Endothelial cell of umbilical vein (primary cell): ENCODE data around the gene HNRNPLL. TPM values are rescaled to one million over a fixed set of nuclear protein-coding genes. Genes with fewer than 3 reads are reported as not detected.

ENCODE experiments used
- BruUV-seq: library from RNA; stranded (reverse); fragments of 400-500 nt; replicated peaks from 2 replicates; lab custom pipeline; 2021; lab: Mats Ljungman, UMichigan
- CTCF ChIA-PET: fragments of 300-600, 350-600 bp; sonication (Branson Sonifier 250); formaldehyde crosslinking; loops from one replicate; lab custom pipeline; 2021; ENCODE audit warnings: antibody characterized with exemption, inconsistent platforms; lab: Charles Lee
- POLR2A ChIA-PET: fragments of 300-600, 350-600 bp; sonication (Branson Sonifier 250); formaldehyde crosslinking; loops from one replicate; lab custom pipeline; 2021; ENCODE audit warnings: antibody characterized with exemption, inconsistent platforms; lab: Charles Lee
- DNase-seq: peaks from one replicate; pipeline ENCODE4 v3.0.0-alpha.2; 2011; ENCODE audit warnings: low read depth, low spot score
- FAIRE-seq: peaks from 2 replicates; lab custom pipeline; 2011; peaks lifted over from hg19 to GRCh38; lab: Jason Lieb, UNC
- H2AFZ ChIP-seq: 2 replicates; pipeline ENCODE4 v1.6.0; 2012; ENCODE audit warnings: low read depth, low read length, control low read depth, inconsistent platforms
- H3K27ac ChIP-seq: 2 replicates; pipeline ENCODE4 v1.5.1; 2011; ENCODE audit warnings: low read depth, mild to moderate bottlenecking, control low read depth, low read length, moderate library complexity; ENCODE audit not compliant: insufficient read depth
- H3K27me3 ChIP-seq, 2 experiments: 2 replicates each; pipeline versions ENCODE4 v1.6.0 to v1.6.1; 2011; ENCODE audit warnings: low read length in 2 of 2, mixed read lengths in 1 of 2; ENCODE audit not compliant: control insufficient read depth in 2 of 2, insufficient read depth in 2 of 2
- H3K36me3 ChIP-seq, 2 experiments: 2 replicates in 1 of 2; 3 replicates in 1 of 2; pipeline ENCODE4 v1.5.1; 2011; ENCODE audit warnings: low read length in 2 of 2, mild to moderate bottlenecking in 1 of 2, moderate library complexity in 1 of 2; ENCODE audit not compliant: control insufficient read depth in 2 of 2, insufficient read depth in 2 of 2; ENCODE audit errors: extremely low read depth in 1 of 2
- H3K4me1 ChIP-seq: 3 replicates; pipeline ENCODE4 v1.5.1; 2011; ENCODE audit warnings: mild to moderate bottlenecking, low read length; ENCODE audit not compliant: control insufficient read depth, insufficient read depth; ENCODE audit errors: extremely low read depth
- H3K4me2 ChIP-seq: 2 replicates; pipeline ENCODE4 v1.6.1; 2011; ENCODE audit warnings: low read length, control low read depth, mixed read lengths; ENCODE audit not compliant: insufficient read depth
- H3K4me3 ChIP-seq, 3 experiments: fragments of 200-600 bp in 1 of 3; sonication (generic), shearing (Covaris generic) in 1 of 3; replicated peaks in 1 of 3; 2 replicates each; pipeline ENCODE4 v1.5.1; 2011 to 2016; ENCODE audit warnings: control low read depth in 3 of 3, low read length in 3 of 3, mild to moderate bottlenecking in 2 of 3, inconsistent platforms in 1 of 3, low read depth in 1 of 3, moderate library complexity in 1 of 3; ENCODE audit not compliant: insufficient read depth in 1 of 3
- H3K79me2 ChIP-seq: 2 replicates; pipeline ENCODE4 v1.6.0; 2012; ENCODE audit warnings: low read length, inconsistent platforms; ENCODE audit not compliant: control insufficient read depth, insufficient read depth
- H3K9ac ChIP-seq: replicated peaks from 2 replicates; pipeline ENCODE3; 2011; ENCODE audit warnings: low read length, control low read depth; ENCODE audit not compliant: insufficient read depth; ENCODE audit errors: extremely low read depth
- H3K9me1 ChIP-seq: replicated peaks from 3 replicates; pipeline ENCODE4 v1.6.0; 2011; ENCODE audit warnings: mild to moderate bottlenecking, low read length; ENCODE audit not compliant: control insufficient read depth, insufficient read depth; ENCODE audit errors: extremely low read depth
- H3K9me3 ChIP-seq: replicated peaks from 2 replicates; pipeline ENCODE4 v1.5.1; 2012; ENCODE audit warnings: low read length, inconsistent platforms; ENCODE audit not compliant: control insufficient read depth, insufficient read depth
- H4K20me1 ChIP-seq: replicated peaks from 2 replicates; pipeline ENCODE3; 2011; ENCODE audit warnings: mild to moderate bottlenecking, low read length; ENCODE audit not compliant: control insufficient read depth, insufficient read depth; ENCODE audit errors: extremely low read depth
- CTCF ChIP-seq, 2 donors: IDR thresholded peaks; 1 replicate in 1 of 2; 2 replicates in 1 of 2; pipeline ENCODE4 v1.5.1; 2011; ENCODE audit warnings: low read length in 2 of 2, mild to moderate bottlenecking in 2 of 2, moderate library complexity in 2 of 2, control low read depth in 1 of 2, inconsistent platforms in 1 of 2, low read depth in 1 of 2; ENCODE audit not compliant: insufficient read depth in 1 of 2; ENCODE audit errors: extremely low read depth in 1 of 2
- EZH2 ChIP-seq: IDR thresholded peaks from 2 replicates; pipeline ENCODE4 v1.6.1; 2012; ENCODE audit warnings: borderline replicate concordance, low read depth, mild to moderate bottlenecking, moderate library complexity, low read length, inconsistent platforms; ENCODE audit not compliant: severe bottlenecking
- FOS ChIP-seq: IDR thresholded peaks from 2 replicates; pipeline ENCODE4 v1.6.1; 2011; ENCODE audit warnings: mild to moderate bottlenecking, low read length, moderate library complexity, borderline replicate concordance; ENCODE audit not compliant: insufficient read depth
- GATA2 ChIP-seq: IDR thresholded peaks from 2 replicates; pipeline ENCODE4 v1.7.0; 2011; ENCODE audit warnings: low read depth, mild to moderate bottlenecking, moderate library complexity, mixed read lengths, low read length; ENCODE audit not compliant: insufficient read length, insufficient read depth
- JUN ChIP-seq: IDR thresholded peaks from 2 replicates; pipeline ENCODE4 v1.6.1; 2011; ENCODE audit warnings: borderline replicate concordance, low read depth; ENCODE audit not compliant: insufficient read length, insufficient read depth
- MAX ChIP-seq: IDR thresholded peaks from 2 replicates; pipeline ENCODE4 v1.6.1; 2011; ENCODE audit not compliant: insufficient read depth, insufficient read length
- MYC ChIP-seq: IDR thresholded peaks from one replicate; pipeline ENCODE4 v1.6.1; 2011; ENCODE audit warnings: mild to moderate bottlenecking, low read depth, low read length
- POLR2A ChIP-seq: IDR thresholded peaks from 2 replicates; pipeline ENCODE4 v1.6.1; 2012; ENCODE audit warnings: low read depth, mild to moderate bottlenecking, control low read depth, low read length
- POLR2AphosphoS5 ChIP-seq: IDR thresholded peaks from 2 replicates; pipeline ENCODE4 v1.6.1; 2012; ENCODE audit warnings: low read depth, mild to moderate bottlenecking, control low read depth, low read length, moderate library complexity; ENCODE audit not compliant: insufficient read depth
- dilution Hi-C: fragments of 300-500 bp; cut with MboI; formaldehyde crosslinking; loops from one replicate; pipeline ENCODE4 v1.15.0; 2019; ENCODE audit warnings: low sequenced_read_pairs; ENCODE audit not compliant: extremely low pct_ligation_motif_present
- intact Hi-C: fragments of 100-400 bp; cut with micrococcal nuclease; formaldehyde crosslinking; loops from one replicate; pipeline ENCODE4 v1.10.0; 2022
- polyA plus RNA-seq, 4 experiments: library from polyadenylated mRNA; depleted of rRNA in 3 of 4; stranded (reverse) in 3 of 4; unstranded in 1 of 4; fragments of >200 nt; gene quantifications; 2 replicates each; pipeline versions ENCODE4 v1.2.1 to v1.2.3, GENCODE V29; 2011 to 2012; ENCODE audit warnings: missing spikeins in 1 of 4
- total RNA-seq: library from RNA; stranded (reverse); gene quantifications from 2 replicates; pipeline ENCODE4 v1.2.3, GENCODE V29; 2021

HNRNPLL gene
- total and polyA plus RNA-seq, 2 donors (not counting 3 experiments of a cell fraction or from before 2014, with no cell fraction given), result 19.8 to 56.2 TPM

GRCh38 chr2:38574278-38574677 is 28.4 kb downstream of the HNRNPLL start:
- Histone ChIP-seq H3K9me1 (no peaks in the 10 kb centered on the region), H3K36me3 (peaks cover 7 to 16% of the 10 kb centered on the region in 2 experiments), H3K9ac (no peak overlapping the region), H4K20me1 (no peaks in the 10 kb centered on the region), H3K79me2 (peaks cover 9% of the 10 kb centered on the region), H3K4me1 (no peaks in the 10 kb centered on the region), H3K27ac (no peak overlapping the region), H2AFZ (no peak overlapping the region), H3K27me3 (no peaks in the 10 kb centered on the region), H3K4me3 (no peak overlapping the region), H3K9me3 (no peaks in the 10 kb centered on the region), H3K4me2 (no peak overlapping the region)
- no TSS peak for BruUV-seq
- FAIRE-seq (no peak), DNase-seq (no peak)
- intact Hi-C loops, result no loop called here
- dilution Hi-C loops, result no loop called here
- TF ChIP-seq JUN (no peak), EZH2 (no peak), MAX (no peak), GATA2 (no peak), CTCF (IDR thresholded peaks at IDR 0.05; ENCODE audit: extremely low read depth in 1 of 2, insufficient read depth in 1 of 2, low read depth in 1 of 2, low read length in 2 of 2) (no peak), FOS (no peak), POLR2A (no peak), MYC (no peak), POLR2AphosphoS5 (no peak)
- ChIA-PET POLR2A (no interaction called here), CTCF (interaction anchor here (0.7 to 1.4 kb wide), 4 partner anchors 9 to 259 kb away, joined by 3 to 6 read pairs (median 3); no protein-coding TSS in a partner anchor)
